Breast epithelium (tissue), 4 donors: ENCODE results near the gene ANKRD10. TPM values are rescaled to one million over a fixed set of nuclear protein-coding genes. Genes with fewer than 3 reads are reported as not detected.

Experiments used
- DNase-seq, 2 donors: peaks; one replicate each; pipeline ENCODE4 v3.0.0-alpha.2; 2019; ENCODE audit warnings: low spot score in 2 of 2
- H3K27ac ChIP-seq, 2 donors: fragments of 200-600 bp; sonication (generic) in 1 of 2; one replicate each; pipeline ENCODE4 v1.5.1; 2016 to 2019; ENCODE audit warnings: mild to moderate bottlenecking in 1 of 2
- H3K27me3 ChIP-seq, 2 donors: fragments of 200-600 bp; sonication (generic) in 1 of 2; one replicate each; pipeline versions ENCODE4 v1.5.1 to v1.6.0; 2017 to 2019; ENCODE audit warnings: control low read depth in 1 of 2, mild to moderate bottlenecking in 1 of 2
- H3K36me3 ChIP-seq: fragments of 200-600 bp; one replicate; pipeline ENCODE4 v1.5.1; 2019
- H3K4me1 ChIP-seq, 2 donors: fragments of 200-600 bp; sonication (generic); one replicate each; pipeline ENCODE4 v1.5.1; 2016 to 2019; ENCODE audit warnings: control low read depth in 1 of 2
- H3K4me3 ChIP-seq, 3 donors: fragments of 200-600 bp; sonication (generic); 1 replicate in 2 of 3; 2 replicates in 1 of 3; pipeline ENCODE4 v1.5.1; 2016 to 2019; ENCODE audit warnings: mild to moderate bottlenecking in 3 of 3, moderate library complexity in 2 of 3
- H3K9me3 ChIP-seq, 2 donors: fragments of 200-600 bp; sonication (generic) in 1 of 2; one replicate each; pipeline ENCODE4 v1.5.1; 2016 to 2019; ENCODE audit warnings: control low read depth in 1 of 2
- POLR2A ChIP-seq: fragments of 450-650 bp; IDR thresholded peaks from one replicate; pipeline ENCODE4 v1.6.1; 2016; ENCODE audit warnings: antibody characterized with exemption, mild to moderate bottlenecking, moderate library complexity
- POLR2AphosphoS5 ChIP-seq, 3 donors: sonication (generic); formaldehyde crosslinking; IDR thresholded peaks; one replicate each; pipeline ENCODE4 v1.6.1; 2017; ENCODE audit warnings: antibody characterized with exemption in 3 of 3
- intact Hi-C: fragments of 100-400 bp; cut with DNase I; formaldehyde crosslinking; loops from one replicate; pipeline ENCODE4 v1.15.1; 2023; ENCODE audit warnings: low total_unique reads
- total RNA-seq, 3 donors: library from RNA; depleted of rRNA; stranded (reverse); fragments of >200 nt; gene quantifications; one replicate each; pipeline ENCODE4 v1.1.0, GENCODE V29; 2016
- TF ChIP-seq, protein P1 (sequence below), 3 donors: fragments of 450-650 bp; IDR thresholded peaks; one replicate each; pipeline ENCODE4 v1.5.1; 2016 to 2017; ENCODE audit warnings: antibody characterized with exemption in 3 of 3, mild to moderate bottlenecking in 3 of 3, moderate library complexity in 3 of 3

Gene ANKRD10
- total RNA-seq, 3 donors from 2014 or later = 133 to 206 (median 193) TPM

DNA sequence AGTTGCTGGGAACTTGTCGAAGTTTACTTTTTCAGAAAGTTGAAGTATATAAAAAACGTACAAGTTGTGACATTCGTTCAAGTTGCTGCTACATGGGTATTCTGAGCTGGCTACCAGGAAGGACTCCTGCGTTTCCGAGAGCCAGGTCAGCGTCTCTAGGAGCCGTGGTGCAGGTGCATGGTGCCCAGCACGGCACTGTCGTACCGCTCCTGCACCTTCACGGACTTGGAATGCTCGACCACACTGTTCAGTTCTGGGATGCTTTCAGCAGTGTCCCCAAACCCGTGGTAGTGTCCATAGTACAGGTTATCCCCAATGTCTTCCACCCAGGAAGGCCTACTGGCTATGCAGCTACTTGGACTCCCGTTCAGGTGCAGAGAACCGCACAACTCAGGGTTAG lies 35.4 kb downstream of the ANKRD10 start:
- Histone ChIP-seq H3K27me3 (no peaks in the 10 kb centered on the region), H3K27ac (no peak overlapping the region), H3K4me1 (peaks cover 0 to 4% of the 10 kb centered on the region in 2 donors), H3K4me3 (no peak overlapping the region), H3K9me3 (no peaks in the 10 kb centered on the region), H3K36me3 (no peaks in the 10 kb centered on the region)
- DNase-seq = no peak
- TF ChIP-seq POLR2A (no peak), POLR2AphosphoS5 (IDR thresholded peaks at IDR 0.05) (no peak)
- TF ChIP-seq, protein P1, sequence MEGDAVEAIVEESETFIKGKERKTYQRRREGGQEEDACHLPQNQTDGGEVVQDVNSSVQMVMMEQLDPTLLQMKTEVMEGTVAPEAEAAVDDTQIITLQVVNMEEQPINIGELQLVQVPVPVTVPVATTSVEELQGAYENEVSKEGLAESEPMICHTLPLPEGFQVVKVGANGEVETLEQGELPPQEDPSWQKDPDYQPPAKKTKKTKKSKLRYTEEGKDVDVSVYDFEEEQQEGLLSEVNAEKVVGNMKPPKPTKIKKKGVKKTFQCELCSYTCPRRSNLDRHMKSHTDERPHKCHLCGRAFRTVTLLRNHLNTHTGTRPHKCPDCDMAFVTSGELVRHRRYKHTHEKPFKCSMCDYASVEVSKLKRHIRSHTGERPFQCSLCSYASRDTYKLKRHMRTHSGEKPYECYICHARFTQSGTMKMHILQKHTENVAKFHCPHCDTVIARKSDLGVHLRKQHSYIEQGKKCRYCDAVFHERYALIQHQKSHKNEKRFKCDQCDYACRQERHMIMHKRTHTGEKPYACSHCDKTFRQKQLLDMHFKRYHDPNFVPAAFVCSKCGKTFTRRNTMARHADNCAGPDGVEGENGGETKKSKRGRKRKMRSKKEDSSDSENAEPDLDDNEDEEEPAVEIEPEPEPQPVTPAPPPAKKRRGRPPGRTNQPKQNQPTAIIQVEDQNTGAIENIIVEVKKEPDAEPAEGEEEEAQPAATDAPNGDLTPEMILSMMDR (IDR thresholded peaks at IDR 0.05) = no peak
- intact Hi-C loops = no loop called here

DNA sequence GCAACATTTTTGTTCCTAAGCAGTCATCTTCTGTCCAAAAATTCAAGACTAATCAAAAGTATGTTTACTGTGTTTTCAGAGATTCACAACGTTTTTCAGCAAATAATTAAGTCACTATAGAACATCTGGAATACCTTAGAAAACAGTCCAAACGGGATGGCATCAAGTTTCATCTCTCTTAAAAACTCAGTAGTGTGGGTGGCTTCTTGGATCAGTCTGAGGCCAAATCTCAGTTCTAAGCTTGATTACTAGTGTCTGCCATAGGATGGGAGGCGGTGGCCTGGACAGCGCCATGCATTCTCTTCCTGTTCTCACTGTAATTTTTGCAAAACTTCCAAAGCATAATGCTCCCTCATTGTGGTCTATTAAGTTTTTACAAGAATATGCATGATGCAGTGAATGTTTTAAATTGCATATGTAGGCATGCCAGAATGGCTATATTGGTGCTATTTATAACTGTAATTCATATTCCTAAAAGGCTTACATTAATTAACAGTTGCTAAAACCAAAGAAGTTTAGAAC lies 37.1 kb downstream of the ANKRD10 start:
- no peak overlapping the region for H3K27ac ChIP-seq
- intact Hi-C loops = no loop called here
- H3K27me3 ChIP-seq = no peaks in the 10 kb centered on the region
- H3K4me1 ChIP-seq = peaks cover 0 to 4% of the 10 kb centered on the region in 2 donors
- H3K36me3 ChIP-seq = no peaks in the 10 kb centered on the region
- H3K4me3 ChIP-seq = no peak overlapping the region
- TF ChIP-seq, protein P1 (IDR thresholded peaks at IDR 0.05) = no peak
- TF ChIP-seq POLR2AphosphoS5 (IDR thresholded peaks at IDR 0.05) = no peak
- TF ChIP-seq POLR2A = no peak
- no peak for DNase-seq
- no peaks in the 10 kb centered on the region for H3K9me3 ChIP-seq

GRCh38 chr13:110876609-110877008 lies 38.3 kb downstream of the ANKRD10 start:
- Histone ChIP-seq H3K27me3 (no peaks in the 10 kb centered on the region), H3K27ac (no peak overlapping the region), H3K9me3 (no peaks in the 10 kb centered on the region), H3K4me1 (peaks cover 0 to 4% of the 10 kb centered on the region in 2 donors), H3K4me3 (no peak overlapping the region), H3K36me3 (no peaks in the 10 kb centered on the region)
- intact Hi-C loops = no loop called here
- no peak for DNase-seq
- TF ChIP-seq POLR2A (no peak), POLR2AphosphoS5 (IDR thresholded peaks at IDR 0.05) (no peak)

- no peak overlapping the region for H3K27ac ChIP-seq
Observed at GRCh38 chr13:110875241-110875640, 39.6 kb downstream of the ANKRD10 start.

GRCh38 chr13:110874508-110874960 lies 40.3 kb downstream of the ANKRD10 start:
- Histone ChIP-seq H3K27me3 (no peaks in the 10 kb centered on the region), H3K4me1 (peaks cover 2 to 4% of the 10 kb centered on the region in 2 donors), H3K27ac (no peak overlapping the region), H3K4me3 (peak overlapping the region; percentile 36 to 66 (median 44)), H3K9me3 (no peaks in the 10 kb centered on the region), H3K36me3 (no peaks in the 10 kb centered on the region)
- peak; percentile 66 to 88 for DNase-seq
- intact Hi-C loops = no loop called here
- no peak for TF ChIP-seq POLR2AphosphoS5 (IDR thresholded peaks at IDR 0.05)
- TF ChIP-seq, protein P1 (IDR thresholded peaks at IDR 0.05) = no peak
- no peak for TF ChIP-seq POLR2A

More at GRCh38 chr13:110875241-110875640, 39.6 kb downstream of the ANKRD10 start:
- no peak for DNase-seq
- intact Hi-C loops = no loop called here
- TF ChIP-seq POLR2AphosphoS5 (IDR thresholded peaks at IDR 0.05) (no peak), POLR2A (no peak)
- TF ChIP-seq, protein P1 (IDR thresholded peaks at IDR 0.05) = no peak
- no peaks in the 10 kb centered on the region for H3K27me3 ChIP-seq
- peaks cover 0 to 4% of the 10 kb centered on the region in 2 donors for H3K4me1 ChIP-seq
- no peaks in the 10 kb centered on the region for H3K36me3 ChIP-seq
- peak overlapping the region in 2 of 3 donors; percentile 44 to 66 for H3K4me3 ChIP-seq
- H3K9me3 ChIP-seq = no peaks in the 10 kb centered on the region
